Measurements from ENCODE around the gene MED26. TPM values are rescaled to one million over a fixed set of nuclear protein-coding genes. Genes with fewer than 3 reads are reported as not detected.

The MED26 gene
- total and polyA plus RNA-seq, 2 of the 13 experiments (the other 11 are each of a cell fraction or from before 2014, with no cell fraction given): 3.5 to 3.8 TPM

GRCh38 chr19:16628183-16628983 lies at the start of gene MED26 (continued):
- TF ChIP-seq HNF1A (IDR thresholded peaks at IDR 0.05; ENCODE audit: low read depth): no peak
- TF ChIP-seq HNF1A (CRISPR knock-in tag; IDR thresholded peaks at IDR 0.05; ENCODE audit: borderline replicate concordance): peak; percentile 33; the same call in 1 of the 2 replicates
- no peak; the same call in 1 of the 2 replicates for TF ChIP-seq CREM (IDR thresholded peaks at IDR 0.05)
- TF ChIP-seq CREM (CRISPR knock-in tag; IDR thresholded peaks at IDR 0.05): no peak
- no peak for TF ChIP-seq REST (IDR thresholded peaks at IDR 0.05; ENCODE audit: borderline replicate concordance in 1 of 2, low read depth in 1 of 2, low read length in 2 of 2)
- no peak for TF ChIP-seq FOXK1 (CRISPR knock-in tag; IDR thresholded peaks at IDR 0.05; ENCODE audit: borderline replicate concordance, low read depth)
- peak; percentile 62; the same call in 1 of the 2 replicates for TF ChIP-seq CREB1 (IDR thresholded peaks at IDR 0.05)
- TF ChIP-seq CREB1 (CRISPR knock-in tag; IDR thresholded peaks at IDR 0.05): peak; percentile 60
- TF ChIP-seq SMAD1 (CRISPR knock-in tag; IDR thresholded peaks at IDR 0.05; ENCODE audit: borderline replicate concordance, low read depth): no peak; the same call in 1 of the 2 replicates
- TF ChIP-seq ZBTB37 (CRISPR knock-in tag; IDR thresholded peaks at IDR 0.05): peak; percentile 31; the same call in 1 of the 2 replicates
- TF ChIP-seq PPARG (CRISPR knock-in tag; conservative IDR thresholded peaks at IDR 0.05): no peak
- no peak for TF ChIP-seq ZFAT (CRISPR knock-in tag; conservative IDR thresholded peaks at IDR 0.05)
- no peak for TF ChIP-seq PRDM15 (CRISPR knock-in tag; IDR thresholded peaks at IDR 0.05)
- TF ChIP-seq TEAD3 (CRISPR knock-in tag; optimal IDR thresholded peaks at IDR 0.05; ENCODE audit: borderline replicate concordance): no peak
- no peak for TF ChIP-seq ZNF460 (CRISPR knock-in tag; IDR thresholded peaks at IDR 0.05; ENCODE audit: borderline replicate concordance)
- TF ChIP-seq EEA1 (CRISPR knock-in tag; IDR thresholded peaks at IDR 0.05; ENCODE audit: borderline replicate concordance): peak; percentile 81; the same call in 1 of the 2 replicates
